NCI-H2081 (cell line): ENCODE results near the gene APOA4.
"Not testable (repeated sequence)": the region's sequence is repeated elsewhere in the genome, so short reads cannot be mapped to it uniquely, and the experiment has no call there.

ENCODE experiments used
- DNase-seq, 2 experiments: peaks; one replicate each; lab custom pipeline; 2025; lab: John Stamatoyannopoulos, UW

The APOA4 gene

GRCh38 chr11:116849060-116849459, 26.0 kb upstream of the APOA4 start:
- DNase-seq = no peak

DNA sequence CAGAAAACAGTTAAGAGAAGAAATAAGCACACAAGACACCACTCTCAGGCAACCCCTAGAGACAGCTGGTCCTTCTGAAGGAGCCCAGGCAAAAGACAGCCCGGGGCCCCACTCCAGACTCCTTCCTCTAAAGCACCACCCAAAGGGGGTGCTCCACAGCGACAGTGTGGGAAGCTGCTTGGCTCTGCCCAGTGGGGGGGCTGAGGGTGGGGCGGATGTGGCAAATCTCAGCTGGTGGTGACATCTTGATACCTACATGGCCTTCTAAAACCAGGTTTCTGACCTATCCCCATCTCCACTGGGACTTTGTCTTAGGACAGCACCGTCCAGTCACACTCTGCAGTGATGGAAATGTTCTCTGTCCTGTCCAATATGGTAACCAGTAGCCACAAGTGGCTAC, 24.5 kb upstream of the APOA4 start:
- no peak for DNase-seq

DNA sequence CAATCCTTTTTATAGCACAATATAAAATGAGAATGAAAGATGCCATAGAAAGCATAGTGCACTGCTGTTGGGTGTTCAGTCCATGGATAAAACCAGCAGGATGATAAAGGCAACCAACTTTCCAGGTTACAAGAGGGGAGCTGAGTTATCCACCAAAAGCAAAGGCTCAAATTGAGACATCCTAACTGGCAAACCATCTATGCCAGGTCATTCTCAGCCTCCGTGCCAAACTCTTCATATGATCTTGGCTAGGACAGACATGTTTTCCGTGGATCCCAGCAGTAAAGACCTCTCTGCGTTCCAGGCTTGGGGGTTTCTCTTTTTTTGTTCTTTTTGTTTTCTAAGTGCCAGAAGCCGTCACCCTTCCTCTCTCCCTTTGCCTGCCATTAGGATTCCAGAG, 21.6 kb upstream of the APOA4 start:
- DNase-seq = no peak

GRCh38 chr11:116843661-116844060, 20.6 kb upstream of the APOA4 start:
- DNase-seq = no peak

DNA sequence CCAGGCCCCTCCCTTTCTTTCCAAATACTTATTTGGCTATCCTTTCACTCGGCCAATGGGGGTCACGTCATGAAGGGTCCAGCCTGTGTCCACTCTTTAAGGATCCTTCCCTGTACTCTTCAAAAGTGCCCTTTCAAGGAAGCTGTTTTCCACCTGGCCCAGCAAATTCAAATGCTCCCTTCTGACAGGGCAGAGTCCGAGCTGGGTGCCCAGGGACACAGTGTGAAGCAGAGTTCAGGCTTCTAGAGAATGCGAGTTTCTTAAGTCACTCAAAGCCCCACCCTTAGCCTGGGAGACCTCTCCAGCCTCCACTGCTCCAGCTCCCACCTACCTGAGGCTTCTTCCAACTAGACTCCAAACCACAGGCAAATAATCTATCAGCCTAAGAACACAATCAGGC, 19.8 kb upstream of the APOA4 start:
- no peak for DNase-seq

GRCh38 chr11:116842117-116842516, 19.0 kb upstream of the APOA4 start:
- no peak for DNase-seq

GRCh38 chr11:116840746-116841296, 17.7 kb upstream of the APOA4 start:
- no peak for DNase-seq

GRCh38 chr11:116840224-116840745, 17.2 kb upstream of the APOA4 start:
- DNase-seq = no peak

DNA sequence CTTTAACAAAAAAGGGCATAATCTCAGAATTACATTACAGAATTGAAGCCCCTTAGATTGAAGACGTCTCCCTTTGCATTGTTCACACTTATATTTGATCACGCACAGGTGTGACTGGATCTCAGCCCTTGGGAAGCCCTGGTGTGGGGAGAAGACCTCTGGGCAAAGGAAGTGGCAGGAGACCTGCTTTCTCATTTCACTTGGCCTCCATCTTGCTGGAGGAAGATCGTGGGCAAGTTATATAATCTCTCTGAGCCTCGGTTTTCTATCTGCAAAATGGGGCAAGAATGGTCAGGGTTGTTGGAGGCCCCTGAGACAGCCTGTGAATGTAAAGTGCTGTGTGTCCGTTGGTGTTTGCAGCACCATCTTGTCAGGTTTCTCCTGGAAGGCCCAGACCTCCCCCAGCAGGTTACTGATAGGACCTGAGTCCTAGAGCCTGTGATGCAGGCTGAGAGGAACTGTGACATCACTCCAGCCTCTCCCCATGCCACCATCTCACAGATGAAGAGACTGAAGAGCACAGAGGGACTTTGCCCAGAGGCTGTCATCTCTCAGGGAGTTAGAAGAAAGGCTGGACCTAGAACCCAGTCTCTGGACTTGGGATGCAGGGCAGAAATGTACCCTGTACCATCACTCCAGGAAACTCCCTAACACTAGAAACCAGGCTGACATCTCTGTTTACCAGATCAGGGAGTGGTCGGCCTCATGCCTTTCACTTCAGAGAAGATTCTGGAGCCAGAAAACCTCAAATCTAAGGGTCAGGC, 15.4 kb upstream of the APOA4 start:
- DNase-seq = no peak

DNA sequence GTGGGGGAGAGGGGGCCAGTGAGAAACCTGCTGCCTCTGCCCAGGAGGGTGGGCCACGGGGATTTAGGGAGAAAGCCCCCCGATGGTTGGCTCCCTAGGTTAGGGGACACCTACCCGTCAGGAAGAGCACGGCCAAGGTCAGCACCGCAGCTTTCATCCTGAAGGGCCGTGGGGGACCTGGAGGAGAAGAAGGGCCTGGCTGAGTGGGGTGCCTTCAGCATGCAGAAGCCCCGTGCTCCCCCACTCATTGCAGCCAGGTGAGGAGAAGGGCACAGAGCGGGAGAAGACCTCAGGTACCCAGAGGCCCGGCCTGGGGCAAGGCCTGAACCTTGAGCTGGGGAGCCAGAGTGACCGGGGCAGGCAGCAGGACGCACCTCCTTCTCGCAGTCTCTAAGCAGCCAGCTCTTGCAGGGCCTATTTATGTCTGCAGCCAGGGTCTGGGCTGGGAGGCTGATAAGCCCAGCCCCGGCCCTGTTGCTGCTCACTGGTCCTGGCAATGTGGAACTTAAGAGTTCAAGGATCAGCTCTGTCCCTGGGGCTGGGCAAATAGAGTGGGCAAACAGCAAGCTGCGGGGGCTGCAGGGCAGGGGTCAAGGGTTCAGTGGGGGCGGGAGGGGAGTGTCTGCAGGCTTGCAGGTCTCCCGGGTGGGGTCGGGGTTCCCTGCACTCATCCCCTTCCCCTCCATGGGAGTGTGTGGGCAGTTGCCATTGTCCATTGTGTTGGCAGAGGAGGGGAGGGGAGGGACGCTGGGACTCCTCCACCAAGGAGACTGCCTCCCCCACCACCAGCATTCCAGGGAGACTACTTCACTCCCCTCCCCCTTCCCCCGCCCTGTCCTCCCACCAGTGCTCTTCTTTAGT, 14.4 kb upstream of the APOA4 start, which contains the start of gene APOA1:
Gene APOA1, minus strand, starts transcription at position 392 of the 861 bp plus-strand sequence. Its CDS starts 235 bp downstream, at position 157.
- DNase-seq = no peak

GRCh38 chr11:116836632-116836991, 13.5 kb upstream of the APOA4 start:
- DNase-seq = no peak

GRCh38 chr11:116835791-116836631, 12.9 kb upstream of the APOA4 start:
- DNase-seq = peak; percentile 91 to 94

- no peak for DNase-seq
These were observed 12.1 kb upstream of the APOA4 start for GRCh38 chr11:116835042-116835772.

- DNase-seq = not testable (repeated sequence)
These were observed 11.5 kb upstream of the APOA4 start for GRCh38 chr11:116834535-116835041.

DNA sequence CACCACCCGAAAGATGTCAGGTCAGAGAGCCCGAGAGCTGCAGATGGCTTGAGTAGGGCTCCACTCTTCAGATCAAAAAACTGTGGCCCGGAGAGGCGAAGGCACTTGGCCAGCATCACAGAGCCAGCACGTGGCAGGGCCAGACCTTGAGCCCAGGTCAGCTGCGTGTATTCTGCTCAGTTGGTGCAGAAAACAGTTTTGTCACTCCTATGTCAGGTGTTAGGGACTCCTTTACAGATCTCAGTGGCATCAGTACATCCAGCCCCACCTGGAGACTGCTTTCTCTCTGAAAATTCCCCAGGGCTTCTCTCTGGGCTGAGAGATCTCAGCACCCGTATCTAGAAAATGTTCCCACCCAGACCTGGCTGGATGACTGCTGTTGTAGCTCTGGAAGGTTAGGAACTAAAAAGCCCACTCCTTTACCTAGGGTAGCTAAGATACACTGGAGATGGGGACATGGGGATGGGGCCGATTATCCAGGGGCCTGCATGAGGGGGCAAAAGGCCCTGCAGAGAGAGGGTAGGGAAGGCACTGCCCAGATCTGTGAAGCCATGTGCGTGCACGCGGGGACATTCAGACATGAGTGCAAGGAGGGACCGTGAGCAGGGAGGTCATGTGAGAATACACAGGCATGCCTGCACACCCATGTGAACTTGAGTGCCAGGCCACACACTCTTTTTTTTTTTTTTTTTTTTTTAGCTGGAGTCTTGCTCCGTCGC, 10.9 kb upstream of the APOA4 start:
- DNase-seq = no peak

DNA sequence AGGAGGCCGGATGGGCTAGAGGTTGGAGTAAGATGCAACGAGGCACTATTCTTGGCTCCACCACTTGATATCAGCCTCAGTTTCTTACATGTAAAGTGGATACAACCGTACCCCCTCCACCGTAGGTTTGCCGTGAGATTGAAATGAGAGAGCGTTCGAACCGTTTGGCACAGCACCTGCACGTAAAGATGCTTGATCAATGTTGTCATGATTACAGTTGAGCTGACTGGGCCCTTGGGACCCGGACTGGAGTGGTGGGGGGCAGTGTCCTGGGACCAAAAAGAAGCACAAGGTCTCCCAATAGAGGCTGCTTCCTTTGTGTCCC, 10.3 kb upstream of the APOA4 start:
- DNase-seq = no peak

DNA sequence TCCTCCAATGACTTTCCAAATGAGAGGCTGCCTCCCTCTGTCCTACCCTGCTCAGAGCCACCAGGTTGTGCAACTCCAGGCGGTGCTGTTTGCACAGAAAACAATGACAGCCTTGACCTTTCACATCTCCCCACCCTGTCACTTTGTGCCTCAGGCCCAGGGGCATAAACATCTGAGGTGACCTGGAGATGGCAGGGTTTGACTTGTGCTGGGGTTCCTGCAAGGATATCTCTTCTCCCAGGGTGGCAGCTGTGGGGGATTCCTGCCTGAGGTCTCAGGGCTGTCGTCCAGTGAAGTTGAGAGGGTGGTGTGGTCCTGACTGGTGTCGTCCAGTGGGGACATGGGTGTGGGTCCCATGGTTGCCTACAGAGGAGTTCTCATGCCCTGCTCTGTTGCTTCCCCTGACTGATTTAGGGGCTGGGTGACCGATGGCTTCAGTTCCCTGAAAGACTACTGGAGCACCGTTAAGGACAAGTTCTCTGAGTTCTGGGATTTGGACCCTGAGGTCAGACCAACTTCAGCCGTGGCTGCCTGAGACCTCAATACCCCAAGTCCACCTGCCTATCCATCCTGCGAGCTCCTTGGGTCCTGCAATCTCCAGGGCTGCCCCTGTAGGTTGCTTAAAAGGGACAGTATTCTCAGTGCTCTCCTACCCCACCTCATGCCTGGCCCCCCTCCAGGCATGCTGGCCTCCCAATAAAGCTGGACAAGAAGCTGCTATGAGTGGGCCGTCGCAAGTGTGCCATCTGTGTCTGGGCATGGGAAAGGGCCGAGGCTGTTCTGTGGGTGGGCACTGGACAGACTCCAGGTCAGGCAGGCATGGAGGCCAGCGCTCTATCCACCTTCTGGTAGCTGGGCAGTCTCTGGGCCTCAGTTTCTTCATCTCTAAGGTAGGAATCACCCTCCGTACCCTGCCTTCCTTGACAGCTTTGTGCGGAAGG, 9.5 kb upstream of the APOA4 start:
- DNase-seq = no peak

GRCh38 chr11:116831790-116832349, 8.8 kb upstream of the APOA4 start:
- no peak for DNase-seq
